HepG2 (cell line): Measurements from ENCODE around the gene PPP4R2. TPM values are rescaled to one million over a fixed set of nuclear protein-coding genes. Genes with fewer than 3 reads are reported as not detected.

ENCODE experiments used
- ATAC-seq: fragments of 200-7000 bp; cut with Tn5 transposase; 3 replicates; pipeline ENCODE4 v1.9.1; 2020; ENCODE audit warnings: mild to moderate bottlenecking, moderate library complexity
- BruUV-seq: library from RNA; stranded (reverse); fragments of 400-500 nt; replicated peaks from 2 replicates; lab custom pipeline; 2021; lab: Mats Ljungman, UMichigan
- CTCF ChIA-PET: fragments of 300-600 bp; formaldehyde crosslinking; extraction: SDS; loops from one replicate; lab custom pipeline; 2021; ENCODE audit warnings: low total read pairs, inconsistent platforms, low intra/inter-chr PET ratio; lab: Yijun Ruan, JAX
- POLR2A ChIA-PET: fragments of 350-600 bp; sonication (Branson Sonifier 250); formaldehyde crosslinking; loops from one replicate; lab custom pipeline; 2020; ENCODE audit warnings: antibody characterized with exemption, inconsistent platforms; lab: Yijun Ruan, JAX
- DNase-seq: peaks from one replicate; pipeline ENCODE4 v3.0.0-alpha.2; 2015; ENCODE audit warnings: low spot score
- FAIRE-seq: peaks from 3 replicates; lab custom pipeline; 2011; peaks lifted over from hg19 to GRCh38; lab: Jason Lieb, UNC
- H2AFZ ChIP-seq: one replicate; pipeline ENCODE4 v1.6.1; 2011; ENCODE audit warnings: low read length, inconsistent platforms
- H3K27ac ChIP-seq: fragments of 300-600 bp; 3 replicates; pipeline ENCODE4 v1.8.0; 2011; ENCODE audit warnings: mixed run types, mild to moderate bottlenecking, mixed read lengths, low read length, inconsistent platforms; ENCODE audit not compliant: insufficient read depth; ENCODE audit errors: extremely low read length
- H3K27me3 ChIP-seq, 2 experiments: fragments of 200-600 bp in 1 of 2; 2 replicates in 1 of 2; 3 replicates in 1 of 2; pipeline versions ENCODE4 v1.6.0 to v1.8.0; 2011; ENCODE audit warnings: low read length in 2 of 2, mild to moderate bottlenecking in 2 of 2, moderate library complexity in 2 of 2, inconsistent platforms in 1 of 2; ENCODE audit not compliant: insufficient read depth in 2 of 2, control insufficient read depth in 1 of 2
- H3K36me3 ChIP-seq, 2 experiments: fragments of 200-600 bp in 1 of 2; replicated peaks in 1 of 2; 2 replicates in 1 of 2; 3 replicates in 1 of 2; pipeline versions ENCODE4 v1.5.1 to v1.8.0; 2011; ENCODE audit warnings: low read length in 2 of 2, inconsistent platforms in 1 of 2; ENCODE audit not compliant: insufficient read depth in 2 of 2, control insufficient read depth in 1 of 2
- H3K4me1 ChIP-seq: 2 replicates; pipeline ENCODE4 v1.5.1; 2012; ENCODE audit warnings: low read length, inconsistent platforms; ENCODE audit not compliant: insufficient read depth
- H3K4me2 ChIP-seq: 2 replicates; pipeline ENCODE4 v1.6.0; 2011; ENCODE audit warnings: low read depth, low read length, inconsistent platforms
- H3K4me3 ChIP-seq, 3 experiments: fragments of 200-600 bp in 1 of 3; sonication (generic), shearing (Covaris generic) in 1 of 3; replicated peaks in 1 of 3; 2 replicates each; pipeline ENCODE4 v1.5.1; 2011 to 2016; ENCODE audit warnings: low read length in 3 of 3, inconsistent platforms in 2 of 3, low read depth in 2 of 3, mild to moderate bottlenecking in 2 of 3, control low read depth in 1 of 3, mixed read lengths in 1 of 3; ENCODE audit not compliant: insufficient read depth in 1 of 3
- H3K79me2 ChIP-seq: one replicate; pipeline ENCODE4 v1.6.1; 2011; ENCODE audit warnings: low read length, inconsistent platforms; ENCODE audit not compliant: insufficient read depth
- H3K9ac ChIP-seq: 2 replicates; pipeline ENCODE4 v1.6.0; 2011; ENCODE audit warnings: mild to moderate bottlenecking, low read depth, low read length, inconsistent platforms; ENCODE audit not compliant: insufficient read depth
- H3K9me3 ChIP-seq: 2 replicates; pipeline ENCODE4 v1.5.1; 2012; ENCODE audit warnings: mild to moderate bottlenecking, low read length
- H4K20me1 ChIP-seq: 2 replicates; pipeline ENCODE4 v1.6.0; 2011; ENCODE audit warnings: inconsistent platforms, mild to moderate bottlenecking, low read length, moderate library complexity; ENCODE audit not compliant: insufficient read depth
- ARID2 ChIP-seq: sonication (generic); formaldehyde crosslinking; IDR thresholded peaks from 2 replicates; pipeline ENCODE4 v1.8.1; 2022; ENCODE audit warnings: mild to moderate bottlenecking, missing genetic modification reagents, borderline replicate concordance
- MED13 ChIP-seq: sonication (generic); formaldehyde crosslinking; IDR thresholded peaks from 2 replicates; pipeline ENCODE4 v1.5.0; 2020; ENCODE audit warnings: missing genetic modification reagents
- RELA ChIP-seq: sonication (generic); formaldehyde crosslinking; IDR thresholded peaks from 2 replicates; pipeline ENCODE4 v1.4.0; 2020; ENCODE audit warnings: missing genetic modification reagents
- SSRP1 ChIP-seq: IDR thresholded peaks from 2 replicates; pipeline ENCODE4 v1.6.1; 2016; ENCODE audit warnings: control low read depth
- TAF1 ChIP-seq: sonication (generic); formaldehyde crosslinking; IDR thresholded peaks from 2 replicates; pipeline ENCODE4 v1.4.0; 2020; ENCODE audit warnings: missing genetic modification reagents
- ZMYM4 ChIP-seq: sonication (generic); formaldehyde crosslinking; IDR thresholded peaks from 2 replicates; pipeline ENCODE4 v1.8.1; 2023; ENCODE audit warnings: mild to moderate bottlenecking, missing genetic modification reagents
- WGBS: methylation state at CpG from one replicate; pipeline ENCODE4 v1.1.6; 2017; ENCODE audit warnings: low lambda C conversion rate; 5-methylcytosine and 5-hydroxymethylcytosine counted together
- in situ Hi-C: cut with HindIII; loops from 2 replicates; pipeline ENCODE4 v1.10.0; 2017; ENCODE audit warnings: low pct_unique_long_range_greater_than_20kb; ENCODE audit not compliant: extremely low pct_ligation_motif_present
- intact Hi-C: fragments of 100-400 bp; cut with micrococcal nuclease; formaldehyde crosslinking; loops from one replicate; pipeline ENCODE4 v1.10.0; 2022; ENCODE audit not compliant: unreplicated experiment
- polyA plus RNA-seq, 8 experiments: library from polyadenylated mRNA; depleted of rRNA in 3 of 8; stranded (reverse) in 7 of 8; unstranded in 1 of 8; fragments of >200 nt; fragmentation: Illumina TruSeq in 4 of 8; extraction: Trizol in 4 of 8; gene quantifications; 2 replicates each; pipeline versions ENCODE4 v1.2.1 to v1.2.3, GENCODE V29; 2011 to 2016; ENCODE audit warnings: low read depth in 4 of 8, missing spikeins in 1 of 8, mixed read lengths in 1 of 8; ENCODE audit not compliant: insufficient read depth in 1 of 8
- total RNA-seq, 5 experiments: library from RNA; depleted of rRNA; stranded (reverse); fragments of >200 nt; fragmentation: Illumina TruSeq; extraction: Trizol; gene quantifications; 2 replicates each; pipeline ENCODE4 v1.2.3, GENCODE V29; 2016; ENCODE audit warnings: low read depth in 1 of 5
- TF ChIP-seq, protein P1 (sequence below): sonication (generic); formaldehyde crosslinking; IDR thresholded peaks from 2 replicates; pipeline ENCODE4 v1.8.1; 2023; ENCODE audit warnings: mild to moderate bottlenecking, missing genetic modification reagents
- TF ChIP-seq, protein P2 (sequence below): sonication (generic); formaldehyde crosslinking; IDR thresholded peaks from 2 replicates; pipeline ENCODE4 v1.4.0; 2020; ENCODE audit warnings: missing genetic modification reagents, mild to moderate bottlenecking, borderline replicate concordance
- TF ChIP-seq, protein P3 (sequence below): sonication (generic); formaldehyde crosslinking; IDR thresholded peaks from 2 replicates; pipeline ENCODE4 v1.8.0; 2022; ENCODE audit warnings: mild to moderate bottlenecking, missing genetic modification reagents, moderate library complexity
- TF ChIP-seq, protein P4 (sequence below): sonication (generic); formaldehyde crosslinking; IDR thresholded peaks from 2 replicates; pipeline ENCODE4 v1.8.0; 2022; ENCODE audit warnings: mild to moderate bottlenecking, missing genetic modification reagents
- TF ChIP-seq, protein P5 (sequence below): sonication (generic); formaldehyde crosslinking; conservative IDR thresholded peaks from 2 replicates; pipeline ENCODE4 v1.4.0; 2020; ENCODE audit warnings: mild to moderate bottlenecking, missing genetic modification reagents, moderate library complexity
- TF ChIP-seq, protein P6 (sequence below): sonication (generic); formaldehyde crosslinking; conservative IDR thresholded peaks from 2 replicates; pipeline ENCODE4 v1.8.1; 2023; ENCODE audit warnings: missing genetic modification reagents

PPP4R2 gene
- total and polyA plus RNA-seq, 2 of the 13 experiments (the other 11 are each of a cell fraction or from before 2014, with no cell fraction given) = 22.3 to 161 TPM

DNA sequence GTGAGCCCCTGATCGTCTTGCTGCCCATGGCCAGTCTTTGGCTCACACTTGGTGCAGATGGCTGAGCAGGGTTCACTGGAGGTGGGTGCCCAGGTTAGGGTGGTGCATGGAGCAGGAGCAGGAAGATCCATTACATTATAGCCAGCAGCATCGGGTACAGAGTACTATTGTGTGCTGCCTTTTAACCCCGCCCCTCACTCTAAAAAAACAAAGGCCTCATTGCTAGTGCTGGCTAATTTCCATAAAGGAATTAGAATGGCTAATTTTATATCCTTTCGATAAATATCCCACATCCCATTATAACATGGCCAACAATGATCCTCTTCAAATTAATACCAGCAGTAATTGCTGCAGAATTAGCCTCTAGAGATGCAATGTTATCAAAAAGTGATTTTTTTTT lies 45.8 kb upstream of the PPP4R2 start (continued):
- TF ChIP-seq, protein P1, sequence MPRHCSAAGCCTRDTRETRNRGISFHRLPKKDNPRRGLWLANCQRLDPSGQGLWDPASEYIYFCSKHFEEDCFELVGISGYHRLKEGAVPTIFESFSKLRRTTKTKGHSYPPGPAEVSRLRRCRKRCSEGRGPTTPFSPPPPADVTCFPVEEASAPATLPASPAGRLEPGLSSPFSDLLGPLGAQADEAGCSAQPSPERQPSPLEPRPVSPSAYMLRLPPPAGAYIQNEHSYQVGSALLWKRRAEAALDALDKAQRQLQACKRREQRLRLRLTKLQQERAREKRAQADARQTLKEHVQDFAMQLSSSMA = peak; percentile 27; the same call in 1 of the 2 replicates
- 0 out of 2 replicates have a peak, but pooled peaks have one; percentile 24 for TF ChIP-seq ARID2 (CRISPR knock-in tag)
- TF ChIP-seq, protein P2, sequence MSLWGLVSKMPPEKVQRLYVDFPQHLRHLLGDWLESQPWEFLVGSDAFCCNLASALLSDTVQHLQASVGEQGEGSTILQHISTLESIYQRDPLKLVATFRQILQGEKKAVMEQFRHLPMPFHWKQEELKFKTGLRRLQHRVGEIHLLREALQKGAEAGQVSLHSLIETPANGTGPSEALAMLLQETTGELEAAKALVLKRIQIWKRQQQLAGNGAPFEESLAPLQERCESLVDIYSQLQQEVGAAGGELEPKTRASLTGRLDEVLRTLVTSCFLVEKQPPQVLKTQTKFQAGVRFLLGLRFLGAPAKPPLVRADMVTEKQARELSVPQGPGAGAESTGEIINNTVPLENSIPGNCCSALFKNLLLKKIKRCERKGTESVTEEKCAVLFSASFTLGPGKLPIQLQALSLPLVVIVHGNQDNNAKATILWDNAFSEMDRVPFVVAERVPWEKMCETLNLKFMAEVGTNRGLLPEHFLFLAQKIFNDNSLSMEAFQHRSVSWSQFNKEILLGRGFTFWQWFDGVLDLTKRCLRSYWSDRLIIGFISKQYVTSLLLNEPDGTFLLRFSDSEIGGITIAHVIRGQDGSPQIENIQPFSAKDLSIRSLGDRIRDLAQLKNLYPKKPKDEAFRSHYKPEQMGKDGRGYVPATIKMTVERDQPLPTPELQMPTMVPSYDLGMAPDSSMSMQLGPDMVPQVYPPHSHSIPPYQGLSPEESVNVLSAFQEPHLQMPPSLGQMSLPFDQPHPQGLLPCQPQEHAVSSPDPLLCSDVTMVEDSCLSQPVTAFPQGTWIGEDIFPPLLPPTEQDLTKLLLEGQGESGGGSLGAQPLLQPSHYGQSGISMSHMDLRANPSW (CRISPR knock-in tag) = no peak
- TF ChIP-seq, protein P3, sequence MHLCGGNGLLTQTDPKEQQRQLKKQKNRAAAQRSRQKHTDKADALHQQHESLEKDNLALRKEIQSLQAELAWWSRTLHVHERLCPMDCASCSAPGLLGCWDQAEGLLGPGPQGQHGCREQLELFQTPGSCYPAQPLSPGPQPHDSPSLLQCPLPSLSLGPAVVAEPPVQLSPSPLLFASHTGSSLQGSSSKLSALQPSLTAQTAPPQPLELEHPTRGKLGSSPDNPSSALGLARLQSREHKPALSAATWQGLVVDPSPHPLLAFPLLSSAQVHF (CRISPR knock-in tag) = no peak
- 0 out of 2 replicates have a peak, but pooled peaks have one; percentile 1 for TF ChIP-seq ZMYM4

DNA sequence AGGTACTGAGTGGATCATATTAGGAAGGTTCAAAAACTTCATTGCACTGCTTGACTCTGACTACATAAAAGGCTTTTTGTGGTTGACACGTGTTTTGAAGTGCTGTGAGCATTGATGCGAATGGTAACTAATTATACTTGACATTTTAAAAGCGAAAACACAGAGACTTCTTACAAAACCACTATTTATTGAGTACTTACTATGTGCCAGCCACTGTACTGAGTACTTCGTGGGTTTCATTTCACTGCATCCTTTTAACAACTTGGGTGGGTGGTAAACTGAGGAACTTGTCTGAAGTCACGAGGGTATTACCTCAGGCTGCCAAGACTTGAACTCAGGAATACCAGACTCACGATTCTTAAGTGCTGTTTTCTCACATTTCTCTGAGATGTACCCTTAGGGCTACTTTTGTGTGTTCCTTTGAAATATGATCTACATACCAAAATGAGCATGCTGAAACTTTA lies 45.3 kb upstream of the PPP4R2 start:
- no peaks in the 10 kb centered on the region for H3K36me3 ChIP-seq
- H2AFZ ChIP-seq = no peak overlapping the region
- no peak overlapping the region for H3K4me2 ChIP-seq
- no peak for ATAC-seq
- no peak for FAIRE-seq
- H3K27me3 ChIP-seq = no peaks in the 10 kb centered on the region
- DNase-seq = no peak
- H3K4me1 ChIP-seq = peaks cover 88% of the 10 kb centered on the region
- no peaks in the 10 kb centered on the region for H3K79me2 ChIP-seq
- in situ Hi-C loops (no loop called here), intact Hi-C loops (loop anchor here (5.0 kb wide), 1 partner anchor 46 kb away; the partner anchor contains the start of gene PPP4R2)
- H3K9me3 ChIP-seq = no peaks in the 10 kb centered on the region
- H3K27ac ChIP-seq = peak overlapping the region; percentile 82
- POLR2A ChIA-PET = no interaction called here
- CTCF ChIA-PET = no interaction called here
- no peak overlapping the region for H3K4me3 ChIP-seq
- WGBS = 79% methylated on average over 6 of the region's 6 CpGs
- no peaks in the 10 kb centered on the region for H4K20me1 ChIP-seq
- no peak overlapping the region for H3K9ac ChIP-seq
- BruUV-seq = no TSS peak
- TF ChIP-seq, protein P4, sequence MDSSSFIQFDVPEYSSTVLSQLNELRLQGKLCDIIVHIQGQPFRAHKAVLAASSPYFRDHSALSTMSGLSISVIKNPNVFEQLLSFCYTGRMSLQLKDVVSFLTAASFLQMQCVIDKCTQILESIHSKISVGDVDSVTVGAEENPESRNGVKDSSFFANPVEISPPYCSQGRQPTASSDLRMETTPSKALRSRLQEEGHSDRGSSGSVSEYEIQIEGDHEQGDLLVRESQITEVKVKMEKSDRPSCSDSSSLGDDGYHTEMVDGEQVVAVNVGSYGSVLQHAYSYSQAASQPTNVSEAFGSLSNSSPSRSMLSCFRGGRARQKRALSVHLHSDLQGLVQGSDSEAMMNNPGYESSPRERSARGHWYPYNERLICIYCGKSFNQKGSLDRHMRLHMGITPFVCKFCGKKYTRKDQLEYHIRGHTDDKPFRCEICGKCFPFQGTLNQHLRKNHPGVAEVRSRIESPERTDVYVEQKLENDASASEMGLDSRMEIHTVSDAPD (CRISPR knock-in tag) = no peak
- TF ChIP-seq TAF1 (CRISPR knock-in tag) = no peak
- no peak for TF ChIP-seq SSRP1 (CRISPR knock-in tag)
- no peak for TF ChIP-seq MED13 (CRISPR knock-in tag)
- TF ChIP-seq, protein P5, sequence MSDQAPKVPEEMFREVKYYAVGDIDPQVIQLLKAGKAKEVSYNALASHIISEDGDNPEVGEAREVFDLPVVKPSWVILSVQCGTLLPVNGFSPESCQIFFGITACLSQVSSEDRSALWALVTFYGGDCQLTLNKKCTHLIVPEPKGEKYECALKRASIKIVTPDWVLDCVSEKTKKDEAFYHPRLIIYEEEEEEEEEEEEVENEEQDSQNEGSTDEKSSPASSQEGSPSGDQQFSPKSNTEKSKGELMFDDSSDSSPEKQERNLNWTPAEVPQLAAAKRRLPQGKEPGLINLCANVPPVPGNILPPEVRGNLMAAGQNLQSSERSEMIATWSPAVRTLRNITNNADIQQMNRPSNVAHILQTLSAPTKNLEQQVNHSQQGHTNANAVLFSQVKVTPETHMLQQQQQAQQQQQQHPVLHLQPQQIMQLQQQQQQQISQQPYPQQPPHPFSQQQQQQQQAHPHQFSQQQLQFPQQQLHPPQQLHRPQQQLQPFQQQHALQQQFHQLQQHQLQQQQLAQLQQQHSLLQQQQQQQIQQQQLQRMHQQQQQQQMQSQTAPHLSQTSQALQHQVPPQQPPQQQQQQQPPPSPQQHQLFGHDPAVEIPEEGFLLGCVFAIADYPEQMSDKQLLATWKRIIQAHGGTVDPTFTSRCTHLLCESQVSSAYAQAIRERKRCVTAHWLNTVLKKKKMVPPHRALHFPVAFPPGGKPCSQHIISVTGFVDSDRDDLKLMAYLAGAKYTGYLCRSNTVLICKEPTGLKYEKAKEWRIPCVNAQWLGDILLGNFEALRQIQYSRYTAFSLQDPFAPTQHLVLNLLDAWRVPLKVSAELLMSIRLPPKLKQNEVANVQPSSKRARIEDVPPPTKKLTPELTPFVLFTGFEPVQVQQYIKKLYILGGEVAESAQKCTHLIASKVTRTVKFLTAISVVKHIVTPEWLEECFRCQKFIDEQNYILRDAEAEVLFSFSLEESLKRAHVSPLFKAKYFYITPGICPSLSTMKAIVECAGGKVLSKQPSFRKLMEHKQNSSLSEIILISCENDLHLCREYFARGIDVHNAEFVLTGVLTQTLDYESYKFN (CRISPR knock-in tag) = no peak
- no peak for TF ChIP-seq RELA (CRISPR knock-in tag)
- TF ChIP-seq, protein P6, sequence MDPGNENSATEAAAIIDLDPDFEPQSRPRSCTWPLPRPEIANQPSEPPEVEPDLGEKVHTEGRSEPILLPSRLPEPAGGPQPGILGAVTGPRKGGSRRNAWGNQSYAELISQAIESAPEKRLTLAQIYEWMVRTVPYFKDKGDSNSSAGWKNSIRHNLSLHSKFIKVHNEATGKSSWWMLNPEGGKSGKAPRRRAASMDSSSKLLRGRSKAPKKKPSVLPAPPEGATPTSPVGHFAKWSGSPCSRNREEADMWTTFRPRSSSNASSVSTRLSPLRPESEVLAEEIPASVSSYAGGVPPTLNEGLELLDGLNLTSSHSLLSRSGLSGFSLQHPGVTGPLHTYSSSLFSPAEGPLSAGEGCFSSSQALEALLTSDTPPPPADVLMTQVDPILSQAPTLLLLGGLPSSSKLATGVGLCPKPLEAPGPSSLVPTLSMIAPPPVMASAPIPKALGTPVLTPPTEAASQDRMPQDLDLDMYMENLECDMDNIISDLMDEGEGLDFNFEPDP (CRISPR knock-in tag) = no peak
